ENCODE measurements around the gene LRPPRC.
A peak's percentile ranks its signal among the peaks of the same experiment; 100 is the strongest.

The LRPPRC gene

DNA sequence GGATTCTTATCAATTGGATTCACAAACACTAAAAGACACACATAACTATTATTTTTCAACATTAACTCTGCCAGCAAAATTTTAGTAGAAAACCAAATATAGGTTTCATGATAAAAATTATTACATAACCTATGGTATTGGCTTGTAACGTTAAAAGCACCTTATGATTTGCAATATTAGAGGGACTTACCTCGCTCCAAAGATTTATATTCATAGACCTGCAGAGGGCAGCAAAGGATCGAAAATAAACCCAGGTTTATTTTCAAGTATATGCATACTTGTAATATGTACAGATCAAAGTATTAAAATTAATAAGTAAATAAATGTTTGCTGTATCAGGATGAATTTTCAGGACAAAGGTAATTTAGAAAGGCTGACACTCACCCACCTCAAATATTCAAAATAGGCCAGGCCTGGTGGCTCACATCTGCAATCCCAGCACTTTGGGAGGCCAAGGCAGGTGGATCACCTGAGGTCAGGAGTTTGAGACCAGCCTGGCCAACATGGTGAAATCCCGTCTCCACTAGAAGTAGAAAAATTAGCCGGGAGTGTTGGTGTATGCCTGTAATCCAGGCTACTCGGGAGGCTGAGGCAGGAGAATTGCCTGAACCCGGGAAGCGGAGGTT is 45.3 kb downstream of the LRPPRC start:
- Histone ChIP-seq H3K27ac (replicated peaks) (no peak overlapping the region), H3K4me3 (replicated peaks; ENCODE audit: insufficient read depth, low read length) (no peak overlapping the region), H3K27me3 (ENCODE audit: insufficient read depth, poor library complexity, severe bottlenecking) (no peaks in the 10 kb centered on the region)
- TF ChIP-seq GABPA (IDR thresholded peaks at IDR 0.05; ENCODE audit: low read depth) (no peak), SPI1 (IDR thresholded peaks at IDR 0.05; ENCODE audit: borderline replicate concordance, low read depth) (no peak), POLR2AphosphoS5 (IDR thresholded peaks at IDR 0.05; ENCODE audit: low read depth) (no peak)
- TF ChIP-seq, protein P1, sequence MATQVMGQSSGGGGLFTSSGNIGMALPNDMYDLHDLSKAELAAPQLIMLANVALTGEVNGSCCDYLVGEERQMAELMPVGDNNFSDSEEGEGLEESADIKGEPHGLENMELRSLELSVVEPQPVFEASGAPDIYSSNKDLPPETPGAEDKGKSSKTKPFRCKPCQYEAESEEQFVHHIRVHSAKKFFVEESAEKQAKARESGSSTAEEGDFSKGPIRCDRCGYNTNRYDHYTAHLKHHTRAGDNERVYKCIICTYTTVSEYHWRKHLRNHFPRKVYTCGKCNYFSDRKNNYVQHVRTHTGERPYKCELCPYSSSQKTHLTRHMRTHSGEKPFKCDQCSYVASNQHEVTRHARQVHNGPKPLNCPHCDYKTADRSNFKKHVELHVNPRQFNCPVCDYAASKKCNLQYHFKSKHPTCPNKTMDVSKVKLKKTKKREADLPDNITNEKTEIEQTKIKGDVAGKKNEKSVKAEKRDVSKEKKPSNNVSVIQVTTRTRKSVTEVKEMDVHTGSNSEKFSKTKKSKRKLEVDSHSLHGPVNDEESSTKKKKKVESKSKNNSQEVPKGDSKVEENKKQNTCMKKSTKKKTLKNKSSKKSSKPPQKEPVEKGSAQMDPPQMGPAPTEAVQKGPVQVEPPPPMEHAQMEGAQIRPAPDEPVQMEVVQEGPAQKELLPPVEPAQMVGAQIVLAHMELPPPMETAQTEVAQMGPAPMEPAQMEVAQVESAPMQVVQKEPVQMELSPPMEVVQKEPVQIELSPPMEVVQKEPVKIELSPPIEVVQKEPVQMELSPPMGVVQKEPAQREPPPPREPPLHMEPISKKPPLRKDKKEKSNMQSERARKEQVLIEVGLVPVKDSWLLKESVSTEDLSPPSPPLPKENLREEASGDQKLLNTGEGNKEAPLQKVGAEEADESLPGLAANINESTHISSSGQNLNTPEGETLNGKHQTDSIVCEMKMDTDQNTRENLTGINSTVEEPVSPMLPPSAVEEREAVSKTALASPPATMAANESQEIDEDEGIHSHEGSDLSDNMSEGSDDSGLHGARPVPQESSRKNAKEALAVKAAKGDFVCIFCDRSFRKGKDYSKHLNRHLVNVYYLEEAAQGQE (IDR thresholded peaks at IDR 0.05; ENCODE audit: insufficient replicate concordance, low read depth) = no peak
- TF ChIP-seq, protein P2, sequence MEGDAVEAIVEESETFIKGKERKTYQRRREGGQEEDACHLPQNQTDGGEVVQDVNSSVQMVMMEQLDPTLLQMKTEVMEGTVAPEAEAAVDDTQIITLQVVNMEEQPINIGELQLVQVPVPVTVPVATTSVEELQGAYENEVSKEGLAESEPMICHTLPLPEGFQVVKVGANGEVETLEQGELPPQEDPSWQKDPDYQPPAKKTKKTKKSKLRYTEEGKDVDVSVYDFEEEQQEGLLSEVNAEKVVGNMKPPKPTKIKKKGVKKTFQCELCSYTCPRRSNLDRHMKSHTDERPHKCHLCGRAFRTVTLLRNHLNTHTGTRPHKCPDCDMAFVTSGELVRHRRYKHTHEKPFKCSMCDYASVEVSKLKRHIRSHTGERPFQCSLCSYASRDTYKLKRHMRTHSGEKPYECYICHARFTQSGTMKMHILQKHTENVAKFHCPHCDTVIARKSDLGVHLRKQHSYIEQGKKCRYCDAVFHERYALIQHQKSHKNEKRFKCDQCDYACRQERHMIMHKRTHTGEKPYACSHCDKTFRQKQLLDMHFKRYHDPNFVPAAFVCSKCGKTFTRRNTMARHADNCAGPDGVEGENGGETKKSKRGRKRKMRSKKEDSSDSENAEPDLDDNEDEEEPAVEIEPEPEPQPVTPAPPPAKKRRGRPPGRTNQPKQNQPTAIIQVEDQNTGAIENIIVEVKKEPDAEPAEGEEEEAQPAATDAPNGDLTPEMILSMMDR (IDR thresholded peaks at IDR 0.05; ENCODE audit: insufficient read depth, low read length) = no peak
- peak in 1 of 2 experiments; percentile 29 for DNase-seq (ENCODE audit: low read depth in 1 of 2, low spot score in 1 of 2)

DNA sequence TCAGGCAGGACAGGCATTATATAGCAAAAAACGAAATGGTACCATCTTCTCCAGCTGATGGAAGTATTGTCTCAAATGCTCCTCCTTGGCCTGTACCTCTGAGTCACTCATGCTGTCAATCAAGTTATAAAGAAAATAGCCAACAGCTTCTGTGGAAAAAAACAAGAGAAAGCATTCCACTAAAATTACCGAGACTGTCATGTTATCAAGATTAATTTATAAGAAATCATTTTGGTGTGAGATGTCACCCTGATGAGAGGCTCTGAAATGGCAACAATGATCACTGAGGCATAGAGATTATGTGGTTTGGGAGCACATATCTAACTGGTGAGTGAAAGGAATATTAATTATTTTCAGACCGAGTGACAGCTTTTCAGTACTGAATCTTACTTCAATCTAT is 47.4 kb downstream of the LRPPRC start:
- DNase-seq (ENCODE audit: low read depth in 1 of 2, low spot score in 1 of 2) = no peak
- Histone ChIP-seq H3K27ac (replicated peaks) (no peak overlapping the region), H3K4me3 (replicated peaks; ENCODE audit: insufficient read depth, low read length) (no peak overlapping the region), H3K27me3 (ENCODE audit: insufficient read depth, poor library complexity, severe bottlenecking) (no peaks in the 10 kb centered on the region)
- TF ChIP-seq SPI1 (IDR thresholded peaks at IDR 0.05; ENCODE audit: borderline replicate concordance, low read depth) (no peak), POLR2AphosphoS5 (IDR thresholded peaks at IDR 0.05; ENCODE audit: low read depth) (no peak), GABPA (IDR thresholded peaks at IDR 0.05; ENCODE audit: low read depth) (no peak)
- TF ChIP-seq, protein P2 (IDR thresholded peaks at IDR 0.05; ENCODE audit: insufficient read depth, low read length) = no peak

DNA sequence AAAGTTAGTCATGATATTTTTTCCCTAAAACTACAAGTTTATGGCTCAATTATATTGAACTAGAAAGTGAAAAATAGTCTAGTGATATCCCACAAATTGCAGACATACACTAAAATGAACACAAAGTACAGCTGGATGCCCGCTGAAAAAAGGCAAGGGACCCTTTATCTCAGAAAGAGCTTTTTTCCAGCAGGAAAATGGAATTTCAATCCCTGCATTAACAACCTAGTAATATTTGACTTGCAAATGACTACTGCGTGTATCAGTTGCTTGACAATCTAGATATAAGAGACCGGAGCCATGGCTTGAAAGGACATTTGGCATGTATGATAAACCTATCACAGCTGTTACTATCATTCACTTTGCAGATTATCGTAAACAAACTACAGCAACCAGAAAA is 49.1 kb downstream of the LRPPRC start:
- Histone ChIP-seq H3K27ac (replicated peaks) (no peak overlapping the region), H3K4me3 (replicated peaks; ENCODE audit: insufficient read depth, low read length) (no peak overlapping the region), H3K27me3 (ENCODE audit: insufficient read depth, poor library complexity, severe bottlenecking) (no peaks in the 10 kb centered on the region)
- TF ChIP-seq, protein P2 (IDR thresholded peaks at IDR 0.05; ENCODE audit: insufficient read depth, low read length) = no peak
- TF ChIP-seq, protein P1 (IDR thresholded peaks at IDR 0.05; ENCODE audit: insufficient replicate concordance, low read depth) = no peak
- TF ChIP-seq GABPA (IDR thresholded peaks at IDR 0.05; ENCODE audit: low read depth) = no peak
- DNase-seq (ENCODE audit: low read depth in 1 of 2, low spot score in 1 of 2) = no peak

DNA sequence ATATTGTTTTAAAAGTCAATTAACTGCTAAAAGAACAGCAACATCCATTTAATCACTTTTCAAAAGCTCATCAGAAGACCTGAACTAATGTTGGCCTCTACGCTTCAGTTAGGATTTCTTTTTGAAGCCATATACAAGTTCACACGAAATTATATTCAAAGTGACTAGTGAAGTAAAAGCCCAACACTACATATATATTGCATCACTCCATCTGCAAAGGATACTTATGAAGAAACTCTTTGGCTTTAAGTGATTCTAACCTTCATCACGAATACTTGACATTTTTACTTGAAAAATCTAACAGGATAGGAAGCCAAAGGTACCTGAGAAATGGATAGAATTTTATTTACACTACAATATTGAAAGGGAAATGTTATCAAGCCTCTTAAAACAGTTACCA is 50.4 kb downstream of the LRPPRC start:
- Histone ChIP-seq H3K27me3 (ENCODE audit: insufficient read depth, poor library complexity, severe bottlenecking) (no peaks in the 10 kb centered on the region), H3K27ac (replicated peaks) (no peak overlapping the region), H3K4me3 (replicated peaks; ENCODE audit: insufficient read depth, low read length) (no peak overlapping the region)
- DNase-seq (ENCODE audit: low read depth in 1 of 2, low spot score in 1 of 2) = no peak
- no peak for TF ChIP-seq GABPA (IDR thresholded peaks at IDR 0.05; ENCODE audit: low read depth)
- TF ChIP-seq POLR2AphosphoS5 (IDR thresholded peaks at IDR 0.05; ENCODE audit: low read depth) = no peak
- TF ChIP-seq, protein P2 (IDR thresholded peaks at IDR 0.05; ENCODE audit: insufficient read depth, low read length) = no peak
